K562 (cell line): ENCODE results near the gene PSPH.

Experiments used
- ATF7 ChIP-seq: fragments of 450-650 bp; IDR thresholded peaks from 2 replicates; pipeline ENCODE4 v1.7.1; 2014; ENCODE audit warnings: mild to moderate bottlenecking, moderate library complexity
- CBX1 ChIP-seq: sonication (generic); IDR thresholded peaks from 2 replicates; pipeline ENCODE4 v1.6.1; 2016; ENCODE audit warnings: antibody characterized with exemption, low read depth, mild to moderate bottlenecking
- EZH2 ChIP-seq: IDR thresholded peaks from 2 replicates; pipeline ENCODE4 v1.6.1; 2012; ENCODE audit warnings: low read depth, mild to moderate bottlenecking, inconsistent platforms, low read length, borderline replicate concordance
- FOXA1 ChIP-seq: fragments of 450-650 bp; IDR thresholded peaks from 2 replicates; pipeline ENCODE4 v1.6.1; 2016; ENCODE audit warnings: mild to moderate bottlenecking, borderline replicate concordance
- MEF2A ChIP-seq: IDR thresholded peaks from 2 replicates; pipeline ENCODE4 v1.6.1; 2011; ENCODE audit warnings: low read depth, mild to moderate bottlenecking, low read length, moderate library complexity; ENCODE audit not compliant: control insufficient read depth
- PCBP1 ChIP-seq: fragments of 200-400 bp; formaldehyde crosslinking; IDR thresholded peaks from 2 replicates; pipeline ENCODE4 v1.6.1; 2018; ENCODE audit warnings: mild to moderate bottlenecking, low read depth, low read length; ENCODE audit not compliant: poor library complexity, severe bottlenecking

- TF ChIP-seq EZH2 (no peak), FOXA1 (no peak), CBX1 (no peak), PCBP1 (no peak), MEF2A (no peak), ATF7 (no peak)
Observed at GRCh38 chr7:55975988-55976633, 75.1 kb downstream of the PSPH start.
